CD14-positive monocyte (primary cell): Measurements from ENCODE around the gene TIMM17B. TPM values are rescaled to one million over a fixed set of nuclear protein-coding genes. Genes with fewer than 3 reads are reported as not detected.

Experiments
- DNase-seq, 3 donors: peaks; one replicate each; pipeline ENCODE4 v3.0.0-alpha.2; 2011 to 2022
- H2AFZ ChIP-seq: 2 replicates; pipeline ENCODE4 v1.6.0; 2012; ENCODE audit warnings: mild to moderate bottlenecking, low read depth, low read length, inconsistent platforms; ENCODE audit not compliant: insufficient read depth, poor library complexity, severe bottlenecking
- H3K27ac ChIP-seq, 2 donors: 1 replicate in 1 of 2; 2 replicates in 1 of 2; pipeline ENCODE4 v1.5.1; 2012 to 2013; ENCODE audit warnings: low read length in 2 of 2, control low read depth in 1 of 2, inconsistent platforms in 1 of 2, low read depth in 1 of 2, mild to moderate bottlenecking in 1 of 2
- H3K27me3 ChIP-seq, 2 donors: one replicate each; pipeline versions ENCODE4 v1.6.0 to v1.6.1; 2011 to 2013; ENCODE audit warnings: low read length in 2 of 2; ENCODE audit not compliant: control insufficient read depth in 2 of 2, insufficient read depth in 2 of 2
- H3K36me3 ChIP-seq, 2 donors: replicated peaks in 1 of 2; 1 replicate in 1 of 2; 2 replicates in 1 of 2; pipeline versions ENCODE4 v1.5.1 to v1.6.1; 2012 to 2013; ENCODE audit warnings: low read length in 2 of 2, control low read depth in 1 of 2, inconsistent platforms in 1 of 2, mild to moderate bottlenecking in 1 of 2; ENCODE audit not compliant: insufficient read depth in 2 of 2, control insufficient read depth in 1 of 2
- H3K4me1 ChIP-seq, 2 donors: 1 replicate in 1 of 2; 2 replicates in 1 of 2; pipeline versions ENCODE4 v1.5.1 to v1.6.1; 2012 to 2013; ENCODE audit warnings: low read length in 2 of 2, control low read depth in 1 of 2, inconsistent platforms in 1 of 2, mild to moderate bottlenecking in 1 of 2, moderate library complexity in 1 of 2; ENCODE audit not compliant: insufficient read depth in 2 of 2, control insufficient read depth in 1 of 2
- H3K4me2 ChIP-seq: replicated peaks from 2 replicates; pipeline ENCODE3; 2012; ENCODE audit warnings: low read length, moderate library complexity, mild to moderate bottlenecking; ENCODE audit not compliant: poor library complexity, severe bottlenecking; ENCODE audit errors: extremely low read depth
- H3K4me3 ChIP-seq, 3 experiments: fragments of 200-600 bp in 1 of 3; sonication (generic) in 1 of 3; replicated peaks in 1 of 3; 1 replicate in 2 of 3; 2 replicates in 1 of 3; pipeline ENCODE4 v1.5.1; 2011 to 2013; ENCODE audit warnings: low read length in 3 of 3, mild to moderate bottlenecking in 3 of 3, control low read depth in 2 of 3, low read depth in 2 of 3, inconsistent platforms in 1 of 3, moderate library complexity in 1 of 3
- H3K79me2 ChIP-seq: 2 replicates; pipeline ENCODE4 v1.6.0; 2012; ENCODE audit warnings: mild to moderate bottlenecking, control low read depth, inconsistent platforms, low read length, moderate library complexity; ENCODE audit not compliant: insufficient read depth
- H3K9ac ChIP-seq: 2 replicates; pipeline ENCODE4 v1.6.0; 2017; ENCODE audit warnings: low read length, mild to moderate bottlenecking; ENCODE audit not compliant: insufficient read depth, poor library complexity, severe bottlenecking
- H3K9me3 ChIP-seq, 2 donors: replicated peaks in 1 of 2; 1 replicate in 1 of 2; 2 replicates in 1 of 2; pipeline versions ENCODE4 v1.5.1 to v1.6.1; 2012 to 2013; ENCODE audit warnings: low read length in 2 of 2, control low read depth in 1 of 2; ENCODE audit not compliant: control insufficient read depth in 1 of 2, insufficient read depth in 1 of 2
- H4K20me1 ChIP-seq: 2 replicates; pipeline ENCODE4 v1.6.0; 2012; ENCODE audit warnings: mild to moderate bottlenecking, low read length, control low read depth, moderate library complexity; ENCODE audit not compliant: insufficient read depth
- H3K27ac Mint-ChIP-seq, 7 donors: one replicate each; pipeline ENCODE4 v1.8.0; 2020; ENCODE audit warnings: mild to moderate bottlenecking in 7 of 7, mixed read lengths in 7 of 7, moderate library complexity in 6 of 7, inconsistent platforms in 2 of 7
- H3K27me3 Mint-ChIP-seq, 3 donors: one replicate each; pipeline ENCODE4 v1.8.0; 2021 to 2022; ENCODE audit warnings: low read depth in 3 of 3, mild to moderate bottlenecking in 3 of 3, mixed read lengths in 3 of 3, moderate library complexity in 3 of 3, inconsistent platforms in 1 of 3
- H3K36me3 Mint-ChIP-seq, 2 donors: one replicate each; pipeline ENCODE4 v1.8.0; 2020; ENCODE audit warnings: mixed read lengths in 2 of 2, inconsistent platforms in 1 of 2, mild to moderate bottlenecking in 1 of 2
- H3K4me1 Mint-ChIP-seq: one replicate; pipeline ENCODE4 v1.8.0; 2020; ENCODE audit warnings: mild to moderate bottlenecking, mixed read lengths
- H3K4me3 Mint-ChIP-seq, 2 donors: one replicate each; pipeline ENCODE4 v1.8.0; 2020; ENCODE audit warnings: mild to moderate bottlenecking in 2 of 2, mixed read lengths in 2 of 2, moderate library complexity in 1 of 2
- H3K9me3 Mint-ChIP-seq, 7 donors: one replicate each; pipeline ENCODE4 v1.8.0; 2020 to 2022; ENCODE audit warnings: mixed read lengths in 7 of 7, mild to moderate bottlenecking in 6 of 7, moderate library complexity in 6 of 7, inconsistent platforms in 2 of 7
- WGBS: methylation state at CpG from one replicate; pipeline ENCODE4 v1.1.5; 2013; ENCODE audit warnings: missing lambda C conversion rate; ENCODE audit not compliant: insufficient coverage; 5-methylcytosine and 5-hydroxymethylcytosine counted together
- intact Hi-C, 2 donors: fragments of 100-400 bp; cut with micrococcal nuclease; formaldehyde crosslinking; loops; one replicate each; pipeline versions ENCODE4 v1.15.0 to v1.15.1; 2023
- polyA plus RNA-seq, 3 donors: library from polyadenylated mRNA; depleted of rRNA in 1 of 3; unstranded in 2 of 3; stranded (reverse) in 1 of 3; fragments of 300-500 nt in 2 of 3; fragments of >200 nt in 1 of 3; fragmentation: Illumina TruSeq in 2 of 3; gene quantifications; 1 replicate in 2 of 3; 2 replicates in 1 of 3; pipeline ENCODE4 v1.2.3, GENCODE V29; 2012 to 2021
- TF ChIP-seq, protein P1 (sequence below): fragments of 200-600 bp; IDR thresholded peaks from one replicate; pipeline ENCODE4 v1.8.0; 2022; ENCODE audit warnings: antibody characterized with exemption, mild to moderate bottlenecking

Gene TIMM17B
- polyA plus RNA-seq, 3 donors: 52.2 to 86.9 (median 86.8) TPM

DNA sequence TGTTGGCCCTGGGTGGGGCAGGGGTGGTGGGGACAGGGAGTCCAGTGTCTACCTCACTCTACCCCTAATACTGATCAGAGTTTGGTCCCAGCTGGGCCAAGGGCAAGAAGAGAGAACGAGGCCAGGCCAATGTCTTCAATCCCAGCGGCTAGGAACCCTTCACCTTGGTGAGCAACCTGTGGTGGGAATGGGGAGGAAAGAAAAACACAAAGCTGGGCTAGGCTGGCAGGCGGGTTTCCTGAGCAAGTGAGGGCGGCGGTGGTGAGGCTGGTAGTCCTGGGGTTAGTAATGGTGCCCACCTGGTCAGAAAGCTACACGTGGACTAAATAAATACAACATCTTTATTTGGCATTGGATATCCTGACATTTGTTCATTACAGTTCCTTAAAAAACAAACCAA lies 5.7 kb upstream of the TIMM17B start:
- no peak for DNase-seq
- intact Hi-C loops: no loop called here
- Mint-ChIP-seq H3K4me3 (no peak overlapping the region), H3K27ac (peak overlapping the region in 2 of 7 donors; percentile 8 to 55), H3K4me1 (peaks cover 3% of the 10 kb centered on the region), H3K27me3 (no peaks in the 10 kb centered on the region), H3K36me3 (peaks cover 35 to 50% of the 10 kb centered on the region in 2 donors), H3K9me3 (peaks cover 0 to 12% (median 0%) of the 10 kb centered on the region in 7 donors)
- Histone ChIP-seq H3K9ac (no peak overlapping the region), H3K36me3 (peaks cover 34 to 67% of the 10 kb centered on the region in 2 donors), H2AFZ (no peak overlapping the region), H3K4me1 (peaks cover 8 to 10% of the 10 kb centered on the region in 2 donors), H4K20me1 (peaks cover 25% of the 10 kb centered on the region), H3K27me3 (no peaks in the 10 kb centered on the region), H3K9me3 (no peaks in the 10 kb centered on the region), H3K4me3 (no peak overlapping the region), H3K4me2 (no peak overlapping the region), H3K79me2 (peaks cover 14% of the 10 kb centered on the region), H3K27ac (no peak overlapping the region)
- TF ChIP-seq, protein P1, sequence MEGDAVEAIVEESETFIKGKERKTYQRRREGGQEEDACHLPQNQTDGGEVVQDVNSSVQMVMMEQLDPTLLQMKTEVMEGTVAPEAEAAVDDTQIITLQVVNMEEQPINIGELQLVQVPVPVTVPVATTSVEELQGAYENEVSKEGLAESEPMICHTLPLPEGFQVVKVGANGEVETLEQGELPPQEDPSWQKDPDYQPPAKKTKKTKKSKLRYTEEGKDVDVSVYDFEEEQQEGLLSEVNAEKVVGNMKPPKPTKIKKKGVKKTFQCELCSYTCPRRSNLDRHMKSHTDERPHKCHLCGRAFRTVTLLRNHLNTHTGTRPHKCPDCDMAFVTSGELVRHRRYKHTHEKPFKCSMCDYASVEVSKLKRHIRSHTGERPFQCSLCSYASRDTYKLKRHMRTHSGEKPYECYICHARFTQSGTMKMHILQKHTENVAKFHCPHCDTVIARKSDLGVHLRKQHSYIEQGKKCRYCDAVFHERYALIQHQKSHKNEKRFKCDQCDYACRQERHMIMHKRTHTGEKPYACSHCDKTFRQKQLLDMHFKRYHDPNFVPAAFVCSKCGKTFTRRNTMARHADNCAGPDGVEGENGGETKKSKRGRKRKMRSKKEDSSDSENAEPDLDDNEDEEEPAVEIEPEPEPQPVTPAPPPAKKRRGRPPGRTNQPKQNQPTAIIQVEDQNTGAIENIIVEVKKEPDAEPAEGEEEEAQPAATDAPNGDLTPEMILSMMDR: no peak
- WGBS: no CpG with 5 or more reads among the region's 6 CpGs

DNA sequence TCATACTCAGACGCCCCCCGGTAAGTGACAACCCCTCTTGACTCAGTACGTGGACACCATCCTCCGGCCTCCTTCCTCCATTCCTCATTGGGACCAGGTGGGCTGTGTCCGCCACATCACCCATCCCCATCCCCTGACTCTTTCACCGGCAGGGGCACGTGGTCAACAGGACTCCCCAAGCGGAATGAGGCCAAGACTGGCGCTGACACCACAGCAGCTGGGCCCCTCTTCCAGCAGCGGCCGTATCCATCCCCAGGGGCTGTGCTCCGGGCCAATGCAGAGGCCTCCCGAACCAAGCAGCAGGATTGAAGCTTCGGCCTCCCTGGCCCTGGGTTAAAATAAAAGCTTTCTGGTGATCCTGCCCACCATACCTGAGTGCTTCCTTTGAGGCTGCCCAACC lies 5.2 kb upstream of the TIMM17B start:
- Histone ChIP-seq H3K9me3 (no peaks in the 10 kb centered on the region), H2AFZ (no peak overlapping the region), H3K9ac (no peak overlapping the region), H3K4me3 (no peak overlapping the region), H3K27me3 (no peaks in the 10 kb centered on the region), H4K20me1 (peaks cover 27% of the 10 kb centered on the region), H3K4me1 (peaks cover 9 to 13% of the 10 kb centered on the region in 2 donors), H3K79me2 (peaks cover 15% of the 10 kb centered on the region), H3K27ac (no peak overlapping the region), H3K4me2 (no peak overlapping the region), H3K36me3 (peaks cover 34 to 67% of the 10 kb centered on the region in 2 donors)
- DNase-seq: no peak
- Mint-ChIP-seq H3K9me3 (peaks cover 0 to 15% (median 0%) of the 10 kb centered on the region in 7 donors), H3K4me3 (no peak overlapping the region), H3K4me1 (peaks cover 4% of the 10 kb centered on the region), H3K36me3 (peaks cover 35 to 50% of the 10 kb centered on the region in 2 donors), H3K27me3 (no peaks in the 10 kb centered on the region), H3K27ac (no peak overlapping the region)
- WGBS: no CpG with 5 or more reads among the region's 14 CpGs
- intact Hi-C loops: no loop called here
- TF ChIP-seq, protein P1: no peak
